ENCODE measurements around the gene CDK4. TPM values are rescaled to one million over a fixed set of nuclear protein-coding genes. Genes with fewer than 3 reads are reported as not detected.

Gene CDK4
- total and polyA plus RNA-seq, 2 of the 13 experiments (the other 11 are each of a cell fraction or from before 2014, with no cell fraction given), result 191 to 209 TPM

- TF ChIP-seq ZMYM3 (CRISPR knock-in tag; IDR thresholded peaks at IDR 0.05) (peak; percentile 9; the same call in 1 of the 2 replicates), ZNF75D (CRISPR knock-in tag; IDR thresholded peaks at IDR 0.05; ENCODE audit: borderline replicate concordance) (no peak), SAP130 (CRISPR knock-in tag; IDR thresholded peaks at IDR 0.05; ENCODE audit: low read depth) (peak; percentile 100), ZNF652 (CRISPR knock-in tag; IDR thresholded peaks at IDR 0.05; ENCODE audit: borderline replicate concordance, low read depth) (no peak), THRA (CRISPR knock-in tag; IDR thresholded peaks at IDR 0.05; ENCODE audit: borderline replicate concordance) (peak; percentile 16; the same call in 1 of the 2 replicates), MAF1 (CRISPR knock-in tag; IDR thresholded peaks at IDR 0.05; ENCODE audit: borderline replicate concordance) (no peak), YEATS2 (CRISPR knock-in tag; IDR thresholded peaks at IDR 0.05; ENCODE audit: borderline replicate concordance) (peak; percentile 76), ZNF619 (CRISPR knock-in tag; IDR thresholded peaks at IDR 0.05) (peak; percentile 90; the same call in 1 of the 2 replicates), POLR2A (IDR thresholded peaks at IDR 0.05; ENCODE audit: insufficient read depth in 1 of 2, low read depth in 2 of 2, low read length in 2 of 2) (peak; percentile 89 to 92), SYNCRIP (IDR thresholded peaks at IDR 0.05; ENCODE audit: insufficient read depth, low read depth, low read length) (no peak), ZNF260 (CRISPR knock-in tag; IDR thresholded peaks at IDR 0.05; ENCODE audit: borderline replicate concordance, low read depth) (no peak), ZNF572 (CRISPR knock-in tag; IDR thresholded peaks at IDR 0.05) (no peak), SMARCC2 (IDR thresholded peaks at IDR 0.05) (no peak), SIX1 (CRISPR knock-in tag; IDR thresholded peaks at IDR 0.05; ENCODE audit: borderline replicate concordance) (peak; percentile 67; the same call in 1 of the 2 replicates), ZNF556 (CRISPR knock-in tag; IDR thresholded peaks at IDR 0.05; ENCODE audit: borderline replicate concordance) (peak; percentile 91), ATF3 (CRISPR knock-in tag; IDR thresholded peaks at IDR 0.05) (peak; percentile 59; the same call in 1 of the 2 replicates), THAP9 (CRISPR knock-in tag; IDR thresholded peaks at IDR 0.05; ENCODE audit: borderline replicate concordance) (peak; percentile 88; the same call in 1 of the 2 replicates), KLF11 (CRISPR knock-in tag; IDR thresholded peaks at IDR 0.05) (peak; percentile 59; the same call in 1 of the 2 replicates), ZNF773 (CRISPR knock-in tag; IDR thresholded peaks at IDR 0.05; ENCODE audit: borderline replicate concordance) (no peak), ZNF709 (CRISPR knock-in tag; IDR thresholded peaks at IDR 0.05) (peak; percentile 92), CERS6 (CRISPR knock-in tag; IDR thresholded peaks at IDR 0.05) (no peak), BATF2 (CRISPR knock-in tag; IDR thresholded peaks at IDR 0.05) (0 out of 2 replicates have a peak, but pooled peaks have one; percentile 73), ZNF333 (CRISPR knock-in tag; IDR thresholded peaks at IDR 0.05; ENCODE audit: borderline replicate concordance) (no peak; the same call in 1 of the 2 replicates), DNMT1 (CRISPR knock-in tag; IDR thresholded peaks at IDR 0.05) (no peak), ZNF282 (IDR thresholded peaks at IDR 0.05; ENCODE audit: partially characterized antibody) (no peak), ZFAT (CRISPR knock-in tag; conservative IDR thresholded peaks at IDR 0.05) (no peak)
These were observed 19.8 kb upstream of the CDK4 start, which contains the start of gene METTL1 (continued) for GRCh38 chr12:57771873-57772428.
